Aorta (tissue), 5 donors: Measurements from ENCODE around the gene SRGAP2C. TPM values are rescaled to one million over a fixed set of nuclear protein-coding genes. Genes with fewer than 3 reads are reported as not detected.
"Not testable (repeated sequence)": the region's sequence is repeated elsewhere in the genome, so short reads cannot be mapped to it uniquely, and the experiment has no call there.

ENCODE experiments used
- ATAC-seq: fragments of 200-7000 bp; cut with Tn5 transposase; one replicate; pipeline ENCODE4 v1.9.1; 2022; ENCODE audit warnings: moderate library complexity; ENCODE audit not compliant: low FRiP score
- DNase-seq, 2 donors: peaks; one replicate each; pipeline ENCODE4 v3.0.0-alpha.2; 2020
- H3K27ac ChIP-seq, 2 donors: one replicate each; pipeline ENCODE4 v1.5.1; 2013; ENCODE audit warnings: low read length in 2 of 2, mild to moderate bottlenecking in 2 of 2, moderate library complexity in 2 of 2, control low read depth in 1 of 2, inconsistent platforms in 1 of 2, low read depth in 1 of 2
- H3K27me3 ChIP-seq, 2 donors: one replicate each; pipeline ENCODE4 v1.6.1; 2013; ENCODE audit warnings: control low read depth in 1 of 2, low read length in 1 of 2, mild to moderate bottlenecking in 1 of 2, moderate library complexity in 1 of 2; ENCODE audit not compliant: insufficient read depth in 2 of 2, control insufficient read depth in 1 of 2
- H3K36me3 ChIP-seq, 2 donors: one replicate each; pipeline ENCODE4 v1.6.1; 2013; ENCODE audit warnings: control low read depth in 1 of 2, low read length in 1 of 2, mild to moderate bottlenecking in 1 of 2; ENCODE audit not compliant: insufficient read depth in 2 of 2, control insufficient read depth in 1 of 2
- H3K4me1 ChIP-seq, 2 donors: one replicate each; pipeline ENCODE4 v1.6.1; 2013; ENCODE audit warnings: low read length in 2 of 2, control low read depth in 1 of 2, mild to moderate bottlenecking in 1 of 2, moderate library complexity in 1 of 2; ENCODE audit not compliant: insufficient read depth in 2 of 2, control insufficient read depth in 1 of 2
- H3K4me3 ChIP-seq, 2 donors: one replicate each; pipeline ENCODE4 v1.5.1; 2013; ENCODE audit warnings: low read length in 2 of 2, control low read depth in 1 of 2, mild to moderate bottlenecking in 1 of 2
- H3K9me3 ChIP-seq: one replicate; pipeline ENCODE4 v1.6.1; 2013; ENCODE audit warnings: mild to moderate bottlenecking, low read length; ENCODE audit not compliant: control insufficient read depth
- WGBS, 2 donors: extraction: QIAGEN DNeasy Blood & Tissue Kit; methylation state at CpG; one replicate each; pipeline ENCODE4 v1.1.7; 2013; 5-methylcytosine and 5-hydroxymethylcytosine counted together
- intact Hi-C, 2 donors: fragments of 100-400 bp; cut with DNase I; formaldehyde crosslinking; loops; one replicate each; pipeline versions ENCODE4 v1.14.2 to v1.15.0; 2022
- polyA plus RNA-seq, 2 donors: library from polyadenylated mRNA; stranded (reverse); fragments of 200-250 nt; gene quantifications; one replicate each; pipeline ENCODE4 v1.2.3, GENCODE V29; 2013
- total RNA-seq, 2 donors: library from RNA; stranded (reverse); fragmentation: NEBNext Ultra II Directional; extraction: Animal tissue kit (Norgen Biotek cat#: 25700); gene quantifications; one replicate each; pipeline ENCODE4 v1.2.1, GENCODE V29; 2021
- donor health status: healthy with polysubstance abuse.
- donor health status: Bipolar disorder and iron deficiency.
- donor health status: DM: no; HTN: no; CAD: no.
- donor health status: DM: no; HTN: no; CAD: no.
- donor health status: DM: yes; HTN: yes; CAD: no.

SRGAP2C gene
- total and polyA plus RNA-seq, 4 donors, result 4.4 to 42.7 (median 22.0) TPM

DNA sequence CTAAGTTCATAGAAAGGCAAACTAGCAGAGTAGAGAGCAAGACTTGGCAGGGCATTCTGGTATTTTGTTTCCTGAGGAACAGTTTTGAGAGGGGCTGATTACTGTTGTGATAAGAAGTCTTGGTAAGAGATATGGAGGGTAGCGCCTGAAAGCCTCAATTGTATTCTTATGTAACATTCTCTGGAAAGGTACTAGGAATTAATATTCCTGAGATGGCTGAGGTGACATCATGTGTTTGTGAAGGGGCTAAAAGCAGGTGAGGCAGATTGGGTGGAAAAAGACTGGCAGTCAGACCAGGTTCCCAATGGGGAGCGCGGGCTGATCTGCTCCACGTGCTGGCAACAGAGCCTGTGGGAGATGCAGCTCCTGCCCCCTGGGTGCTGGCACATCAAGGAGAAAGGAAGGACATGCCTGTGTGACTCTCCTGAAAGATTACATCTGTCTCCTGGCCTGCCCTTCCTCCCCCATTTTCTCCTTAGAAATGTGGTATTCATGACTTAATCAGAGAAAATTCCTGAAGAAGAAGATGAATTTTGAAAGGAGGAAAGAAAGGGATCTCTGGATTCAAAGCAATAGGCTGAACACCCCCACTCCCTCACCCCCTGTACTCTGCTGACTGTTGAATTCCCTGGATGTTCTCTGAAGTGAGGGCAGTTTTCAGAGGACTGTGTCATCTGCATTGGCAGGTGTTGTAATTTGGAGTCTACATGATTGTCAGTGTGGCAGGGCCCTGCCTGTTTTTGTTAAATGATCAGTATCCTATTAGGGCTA lies 94.2 kb downstream of the SRGAP2C start:
- H3K27me3 ChIP-seq, H3K36me3 ChIP-seq, ATAC-seq, intact Hi-C loops, H3K27ac ChIP-seq, H3K4me3 ChIP-seq, H3K4me1 ChIP-seq, H3K9me3 ChIP-seq, DNase-seq: not testable (repeated sequence)
- 64% methylated on average over 3 of the region's 4 CpGs; no CpG with 5 or more reads in 1 of the 2 donors for WGBS, 2 donors

GRCh38 chr1:121279548-121279898 lies 94.7 kb downstream of the SRGAP2C start:
- ATAC-seq, H3K36me3 ChIP-seq, H3K4me1 ChIP-seq, H3K4me3 ChIP-seq, H3K27ac ChIP-seq, H3K9me3 ChIP-seq, intact Hi-C loops, H3K27me3 ChIP-seq, DNase-seq: not testable (repeated sequence)
- 13 to 24% methylated on average over 1 of the region's 4 CpGs for WGBS, 2 donors

- H3K9me3 ChIP-seq, H3K4me1 ChIP-seq, intact Hi-C loops, H3K27ac ChIP-seq, DNase-seq, H3K4me3 ChIP-seq, H3K36me3 ChIP-seq, ATAC-seq, H3K27me3 ChIP-seq: not testable (repeated sequence)
- WGBS, 2 donors, result 28 to 67% methylated on average over 1 to 3 of the region's 5 CpGs
Measured at GRCh38 chr1:121280699-121281317, 96.0 kb downstream of the SRGAP2C start.

DNA sequence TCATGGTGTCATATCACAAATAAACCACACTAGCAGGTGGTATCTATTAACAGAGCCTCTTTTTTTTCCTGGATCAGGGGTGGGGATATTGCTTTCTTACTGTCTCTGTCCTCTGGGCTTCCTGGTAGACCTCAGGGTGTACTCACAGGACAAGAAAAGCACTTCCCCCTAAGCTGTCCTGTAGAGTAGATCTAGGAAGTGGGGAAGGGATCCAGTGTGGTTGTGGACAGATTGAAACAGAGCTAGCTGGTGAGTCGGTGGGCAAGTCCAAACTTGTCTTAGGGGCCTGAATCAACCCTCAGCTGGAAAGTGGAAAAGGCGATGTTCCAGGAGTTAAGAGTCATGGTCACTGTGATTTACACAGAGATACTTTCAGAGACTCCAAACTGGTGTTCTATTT lies 96.7 kb downstream of the SRGAP2C start:
- ATAC-seq, H3K9me3 ChIP-seq, DNase-seq, H3K36me3 ChIP-seq, intact Hi-C loops, H3K27ac ChIP-seq, H3K4me3 ChIP-seq, H3K27me3 ChIP-seq, H3K4me1 ChIP-seq: not testable (repeated sequence)
- no CpG with 5 or more reads among the region's 2 CpGs for WGBS, 2 donors

- peak in 1 of 2 donors; percentile 19 for DNase-seq
- H3K4me3 ChIP-seq, ATAC-seq, intact Hi-C loops, H3K4me1 ChIP-seq, H3K27ac ChIP-seq, H3K36me3 ChIP-seq, H3K27me3 ChIP-seq, H3K9me3 ChIP-seq: not testable (repeated sequence)
Measured at GRCh38 chr1:121283587-121284180, 98.9 kb downstream of the SRGAP2C start.

DNA sequence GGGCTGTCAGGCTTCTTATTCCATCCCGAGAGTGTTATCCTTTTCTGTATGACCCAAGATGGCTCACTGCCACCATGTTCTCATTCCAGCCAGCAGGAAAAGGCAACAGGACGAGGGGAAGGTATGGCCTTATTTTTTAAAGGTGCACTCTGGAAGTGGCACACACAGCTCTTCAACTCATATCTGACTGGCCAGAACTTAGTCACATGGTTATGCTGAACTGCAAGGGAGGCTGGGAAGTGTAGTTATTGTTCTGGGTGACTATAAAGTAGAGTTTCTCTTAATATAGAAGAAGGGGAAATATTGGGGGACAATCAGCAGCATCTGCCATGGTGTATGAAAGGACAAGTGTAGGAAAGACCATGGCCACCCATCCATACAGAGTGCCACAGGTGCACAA lies 107.8 kb downstream of the SRGAP2C start:
- H3K4me1 ChIP-seq, ATAC-seq, H3K27me3 ChIP-seq, H3K36me3 ChIP-seq, DNase-seq, H3K27ac ChIP-seq, H3K9me3 ChIP-seq, intact Hi-C loops, H3K4me3 ChIP-seq: not testable (repeated sequence)
- WGBS, 2 donors, result 5% methylated on average over 2 of the region's 2 CpGs; no CpG with 5 or more reads in 1 of the 2 donors

DNA sequence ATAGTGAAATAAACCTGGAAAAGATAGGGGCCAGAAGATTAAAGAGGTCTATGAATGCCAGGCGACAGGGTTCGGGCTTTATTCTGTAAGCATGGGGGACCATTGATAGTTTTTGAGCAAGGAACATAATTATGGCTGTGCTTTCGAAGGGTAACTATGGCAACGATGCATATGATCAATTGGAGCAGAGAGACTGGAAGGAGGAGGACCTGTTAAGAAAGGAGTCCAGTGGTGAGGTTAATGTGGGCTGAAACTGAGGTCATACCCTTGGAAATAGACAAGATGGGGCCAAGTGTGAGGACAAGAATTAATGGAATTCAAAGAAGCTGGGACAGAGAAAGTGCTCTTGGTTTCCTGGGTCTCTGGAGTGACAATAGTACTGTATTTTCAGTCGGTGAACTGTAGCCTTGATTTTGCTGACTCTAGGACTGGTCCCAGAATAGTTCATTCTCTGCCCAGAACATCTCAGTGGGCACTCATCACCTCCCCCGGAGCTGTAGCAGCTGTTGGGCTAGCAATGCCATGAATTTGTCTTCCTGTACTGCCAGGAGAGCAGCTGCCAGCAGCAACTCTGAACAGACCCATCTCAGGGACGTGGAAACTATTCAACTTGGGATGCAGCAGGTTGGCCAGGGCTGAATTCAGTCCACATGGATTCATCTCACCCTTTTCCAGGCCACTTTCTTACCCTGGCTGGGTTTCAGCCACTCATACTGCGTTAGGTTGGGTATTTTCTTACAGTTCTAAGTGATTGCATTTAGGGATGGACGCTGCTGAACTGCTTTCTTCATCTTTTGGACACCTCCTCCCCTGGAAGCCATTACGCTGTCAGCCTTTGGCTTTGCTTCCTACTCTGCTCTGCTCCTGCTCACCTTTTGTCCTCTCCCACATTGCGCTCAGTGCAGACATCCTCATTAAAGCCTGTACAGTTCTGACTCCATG lies 108.8 kb downstream of the SRGAP2C start:
- 0 to 6% methylated on average over 1 of the region's 11 CpGs for WGBS, 2 donors
- peak; percentile 64 for ATAC-seq
- H3K4me3 ChIP-seq, H3K9me3 ChIP-seq, H3K36me3 ChIP-seq, DNase-seq, H3K4me1 ChIP-seq, intact Hi-C loops, H3K27ac ChIP-seq, H3K27me3 ChIP-seq: not testable (repeated sequence)

- H3K36me3 ChIP-seq, DNase-seq, H3K4me1 ChIP-seq, ATAC-seq, intact Hi-C loops, H3K27ac ChIP-seq, H3K9me3 ChIP-seq, H3K4me3 ChIP-seq, H3K27me3 ChIP-seq: not testable (repeated sequence)
- whole genome bisulfite sequencing, 2 donors, result no CpG with 5 or more reads among the region's 2 CpGs
Measured at GRCh38 chr1:121294205-121294570, 109.4 kb downstream of the SRGAP2C start.
